Endothelial cell of umbilical vein (primary cell): ENCODE results near the gene APLP2. TPM values are rescaled to one million over a fixed set of nuclear protein-coding genes. Genes with fewer than 3 reads are reported as not detected.

ENCODE experiments used
- BruUV-seq: library from RNA; stranded (reverse); fragments of 400-500 nt; replicated peaks from 2 replicates; lab custom pipeline; 2021; lab: Mats Ljungman, UMichigan
- CTCF ChIA-PET: fragments of 300-600, 350-600 bp; sonication (Branson Sonifier 250); formaldehyde crosslinking; loops from one replicate; lab custom pipeline; 2021; ENCODE audit warnings: antibody characterized with exemption, inconsistent platforms; lab: Charles Lee
- POLR2A ChIA-PET: fragments of 300-600, 350-600 bp; sonication (Branson Sonifier 250); formaldehyde crosslinking; loops from one replicate; lab custom pipeline; 2021; ENCODE audit warnings: antibody characterized with exemption, inconsistent platforms; lab: Charles Lee
- DNase-seq: peaks from one replicate; pipeline ENCODE4 v3.0.0-alpha.2; 2011; ENCODE audit warnings: low read depth, low spot score
- FAIRE-seq: peaks from 2 replicates; lab custom pipeline; 2011; peaks lifted over from hg19 to GRCh38; lab: Jason Lieb, UNC
- H2AFZ ChIP-seq: 2 replicates; pipeline ENCODE4 v1.6.0; 2012; ENCODE audit warnings: low read depth, low read length, control low read depth, inconsistent platforms
- H3K27ac ChIP-seq: 2 replicates; pipeline ENCODE4 v1.5.1; 2011; ENCODE audit warnings: low read depth, mild to moderate bottlenecking, control low read depth, low read length, moderate library complexity; ENCODE audit not compliant: insufficient read depth
- H3K27me3 ChIP-seq, 2 experiments: 2 replicates each; pipeline versions ENCODE4 v1.6.0 to v1.6.1; 2011; ENCODE audit warnings: low read length in 2 of 2, mixed read lengths in 1 of 2; ENCODE audit not compliant: control insufficient read depth in 2 of 2, insufficient read depth in 2 of 2
- H3K36me3 ChIP-seq, 2 experiments: 2 replicates in 1 of 2; 3 replicates in 1 of 2; pipeline ENCODE4 v1.5.1; 2011; ENCODE audit warnings: low read length in 2 of 2, mild to moderate bottlenecking in 1 of 2, moderate library complexity in 1 of 2; ENCODE audit not compliant: control insufficient read depth in 2 of 2, insufficient read depth in 2 of 2; ENCODE audit errors: extremely low read depth in 1 of 2
- H3K4me1 ChIP-seq: 3 replicates; pipeline ENCODE4 v1.5.1; 2011; ENCODE audit warnings: mild to moderate bottlenecking, low read length; ENCODE audit not compliant: control insufficient read depth, insufficient read depth; ENCODE audit errors: extremely low read depth
- H3K4me2 ChIP-seq: 2 replicates; pipeline ENCODE4 v1.6.1; 2011; ENCODE audit warnings: low read length, control low read depth, mixed read lengths; ENCODE audit not compliant: insufficient read depth
- H3K4me3 ChIP-seq, 3 experiments: fragments of 200-600 bp in 1 of 3; sonication (generic), shearing (Covaris generic) in 1 of 3; replicated peaks in 1 of 3; 2 replicates each; pipeline ENCODE4 v1.5.1; 2011 to 2016; ENCODE audit warnings: control low read depth in 3 of 3, low read length in 3 of 3, mild to moderate bottlenecking in 2 of 3, inconsistent platforms in 1 of 3, low read depth in 1 of 3, moderate library complexity in 1 of 3; ENCODE audit not compliant: insufficient read depth in 1 of 3
- H3K79me2 ChIP-seq: 2 replicates; pipeline ENCODE4 v1.6.0; 2012; ENCODE audit warnings: low read length, inconsistent platforms; ENCODE audit not compliant: control insufficient read depth, insufficient read depth
- H3K9ac ChIP-seq: replicated peaks from 2 replicates; pipeline ENCODE3; 2011; ENCODE audit warnings: low read length, control low read depth; ENCODE audit not compliant: insufficient read depth; ENCODE audit errors: extremely low read depth
- H3K9me1 ChIP-seq: replicated peaks from 3 replicates; pipeline ENCODE4 v1.6.0; 2011; ENCODE audit warnings: mild to moderate bottlenecking, low read length; ENCODE audit not compliant: control insufficient read depth, insufficient read depth; ENCODE audit errors: extremely low read depth
- H3K9me3 ChIP-seq: replicated peaks from 2 replicates; pipeline ENCODE4 v1.5.1; 2012; ENCODE audit warnings: low read length, inconsistent platforms; ENCODE audit not compliant: control insufficient read depth, insufficient read depth
- H4K20me1 ChIP-seq: replicated peaks from 2 replicates; pipeline ENCODE3; 2011; ENCODE audit warnings: mild to moderate bottlenecking, low read length; ENCODE audit not compliant: control insufficient read depth, insufficient read depth; ENCODE audit errors: extremely low read depth
- EZH2 ChIP-seq: IDR thresholded peaks from 2 replicates; pipeline ENCODE4 v1.6.1; 2012; ENCODE audit warnings: borderline replicate concordance, low read depth, mild to moderate bottlenecking, moderate library complexity, low read length, inconsistent platforms; ENCODE audit not compliant: severe bottlenecking
- FOS ChIP-seq: IDR thresholded peaks from 2 replicates; pipeline ENCODE4 v1.6.1; 2011; ENCODE audit warnings: mild to moderate bottlenecking, low read length, moderate library complexity, borderline replicate concordance; ENCODE audit not compliant: insufficient read depth
- GATA2 ChIP-seq: IDR thresholded peaks from 2 replicates; pipeline ENCODE4 v1.7.0; 2011; ENCODE audit warnings: low read depth, mild to moderate bottlenecking, moderate library complexity, mixed read lengths, low read length; ENCODE audit not compliant: insufficient read length, insufficient read depth
- JUN ChIP-seq: IDR thresholded peaks from 2 replicates; pipeline ENCODE4 v1.6.1; 2011; ENCODE audit warnings: borderline replicate concordance, low read depth; ENCODE audit not compliant: insufficient read length, insufficient read depth
- MAX ChIP-seq: IDR thresholded peaks from 2 replicates; pipeline ENCODE4 v1.6.1; 2011; ENCODE audit not compliant: insufficient read depth, insufficient read length
- MYC ChIP-seq: IDR thresholded peaks from one replicate; pipeline ENCODE4 v1.6.1; 2011; ENCODE audit warnings: mild to moderate bottlenecking, low read depth, low read length
- POLR2A ChIP-seq: IDR thresholded peaks from 2 replicates; pipeline ENCODE4 v1.6.1; 2012; ENCODE audit warnings: low read depth, mild to moderate bottlenecking, control low read depth, low read length
- POLR2AphosphoS5 ChIP-seq: IDR thresholded peaks from 2 replicates; pipeline ENCODE4 v1.6.1; 2012; ENCODE audit warnings: low read depth, mild to moderate bottlenecking, control low read depth, low read length, moderate library complexity; ENCODE audit not compliant: insufficient read depth
- dilution Hi-C: fragments of 300-500 bp; cut with MboI; formaldehyde crosslinking; loops from one replicate; pipeline ENCODE4 v1.15.0; 2019; ENCODE audit warnings: low sequenced_read_pairs; ENCODE audit not compliant: extremely low pct_ligation_motif_present
- intact Hi-C: fragments of 100-400 bp; cut with micrococcal nuclease; formaldehyde crosslinking; loops from one replicate; pipeline ENCODE4 v1.10.0; 2022
- polyA plus RNA-seq, 4 experiments: library from polyadenylated mRNA; depleted of rRNA in 3 of 4; stranded (reverse) in 3 of 4; unstranded in 1 of 4; fragments of >200 nt; gene quantifications; 2 replicates each; pipeline versions ENCODE4 v1.2.1 to v1.2.3, GENCODE V29; 2011 to 2012; ENCODE audit warnings: missing spikeins in 1 of 4
- total RNA-seq: library from RNA; stranded (reverse); gene quantifications from 2 replicates; pipeline ENCODE4 v1.2.3, GENCODE V29; 2021
- TF ChIP-seq, protein P1 (sequence below), 2 donors: IDR thresholded peaks; 1 replicate in 1 of 2; 2 replicates in 1 of 2; pipeline ENCODE4 v1.5.1; 2011; ENCODE audit warnings: low read length in 2 of 2, mild to moderate bottlenecking in 2 of 2, moderate library complexity in 2 of 2, control low read depth in 1 of 2, inconsistent platforms in 1 of 2, low read depth in 1 of 2; ENCODE audit not compliant: insufficient read depth in 1 of 2; ENCODE audit errors: extremely low read depth in 1 of 2

Gene APLP2
- total and polyA plus RNA-seq, 2 donors (not counting 3 experiments of a cell fraction or from before 2014, with no cell fraction given): 493 to 543 TPM

GRCh38 chr11:130040281-130040940, 29.3 kb upstream of the APLP2 start:
- no peak overlapping the region for H3K9ac ChIP-seq
- H3K9me3 ChIP-seq: no peaks in the 10 kb centered on the region
- no peak for DNase-seq
- no peaks in the 10 kb centered on the region for H3K9me1 ChIP-seq
- CTCF ChIA-PET: no interaction called here
- intact Hi-C loops (no loop called here), dilution Hi-C loops (no loop called here)
- H3K36me3 ChIP-seq: no peaks in the 10 kb centered on the region
- TF ChIP-seq, protein P1, sequence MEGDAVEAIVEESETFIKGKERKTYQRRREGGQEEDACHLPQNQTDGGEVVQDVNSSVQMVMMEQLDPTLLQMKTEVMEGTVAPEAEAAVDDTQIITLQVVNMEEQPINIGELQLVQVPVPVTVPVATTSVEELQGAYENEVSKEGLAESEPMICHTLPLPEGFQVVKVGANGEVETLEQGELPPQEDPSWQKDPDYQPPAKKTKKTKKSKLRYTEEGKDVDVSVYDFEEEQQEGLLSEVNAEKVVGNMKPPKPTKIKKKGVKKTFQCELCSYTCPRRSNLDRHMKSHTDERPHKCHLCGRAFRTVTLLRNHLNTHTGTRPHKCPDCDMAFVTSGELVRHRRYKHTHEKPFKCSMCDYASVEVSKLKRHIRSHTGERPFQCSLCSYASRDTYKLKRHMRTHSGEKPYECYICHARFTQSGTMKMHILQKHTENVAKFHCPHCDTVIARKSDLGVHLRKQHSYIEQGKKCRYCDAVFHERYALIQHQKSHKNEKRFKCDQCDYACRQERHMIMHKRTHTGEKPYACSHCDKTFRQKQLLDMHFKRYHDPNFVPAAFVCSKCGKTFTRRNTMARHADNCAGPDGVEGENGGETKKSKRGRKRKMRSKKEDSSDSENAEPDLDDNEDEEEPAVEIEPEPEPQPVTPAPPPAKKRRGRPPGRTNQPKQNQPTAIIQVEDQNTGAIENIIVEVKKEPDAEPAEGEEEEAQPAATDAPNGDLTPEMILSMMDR (IDR thresholded peaks at IDR 0.05; ENCODE audit: extremely low read depth in 1 of 2, insufficient read depth in 1 of 2, low read depth in 1 of 2, low read length in 2 of 2): no peak
- TF ChIP-seq POLR2AphosphoS5 (no peak), GATA2 (no peak), JUN (no peak), MYC (no peak), MAX (no peak), FOS (no peak), EZH2 (no peak), POLR2A (no peak)
- H3K27me3 ChIP-seq: no peaks in the 10 kb centered on the region
- no peaks in the 10 kb centered on the region for H3K79me2 ChIP-seq
- no peak overlapping the region for H3K27ac ChIP-seq
- POLR2A ChIA-PET: no interaction called here
- FAIRE-seq: no peak
- no peak overlapping the region for H2AFZ ChIP-seq
- H3K4me2 ChIP-seq: no peak overlapping the region
- peaks cover 17% of the 10 kb centered on the region for H3K4me1 ChIP-seq
- BruUV-seq: no TSS peak
- H3K4me3 ChIP-seq: no peak overlapping the region
- H4K20me1 ChIP-seq: no peaks in the 10 kb centered on the region
